GM18507 (cell line): ENCODE results near the gene ASIC4.

Experiments
- DNase-seq: peaks from one replicate; pipeline ENCODE4 v3.0.0; 2011; ENCODE audit warnings: low read depth; ENCODE audit not compliant: insufficient read length; ENCODE audit errors: extremely low spot score
- FAIRE-seq: peaks from 2 replicates; lab custom pipeline; 2011; peaks lifted over from hg19 to GRCh38; lab: Jason Lieb, UNC

The ASIC4 gene

DNA sequence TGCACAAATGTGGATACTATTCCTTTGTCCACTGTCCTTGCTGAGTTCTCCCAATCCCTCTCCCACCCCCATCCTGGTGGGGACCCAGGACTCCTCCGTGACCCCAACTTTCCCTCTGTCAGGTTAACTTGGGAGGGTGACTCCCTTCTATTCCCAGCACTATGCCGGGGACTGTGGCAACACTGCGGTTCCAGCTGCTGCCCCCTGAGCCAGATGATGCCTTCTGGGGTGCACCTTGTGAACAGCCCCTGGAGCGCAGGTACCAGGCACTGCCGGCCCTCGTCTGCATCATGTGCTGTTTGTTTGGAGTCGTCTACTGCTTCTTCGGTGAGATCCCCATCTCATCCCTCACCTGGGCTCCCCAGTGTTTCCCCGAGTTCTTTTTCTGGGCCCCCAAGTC is 30.3 kb downstream of the ASIC4 start:
- no peak for DNase-seq
- FAIRE-seq = no peak

- no peak for FAIRE-seq
- DNase-seq = no peak
Observed at GRCh38 chr2:219545295-219545942, 31.1 kb downstream of the ASIC4 start.

DNA sequence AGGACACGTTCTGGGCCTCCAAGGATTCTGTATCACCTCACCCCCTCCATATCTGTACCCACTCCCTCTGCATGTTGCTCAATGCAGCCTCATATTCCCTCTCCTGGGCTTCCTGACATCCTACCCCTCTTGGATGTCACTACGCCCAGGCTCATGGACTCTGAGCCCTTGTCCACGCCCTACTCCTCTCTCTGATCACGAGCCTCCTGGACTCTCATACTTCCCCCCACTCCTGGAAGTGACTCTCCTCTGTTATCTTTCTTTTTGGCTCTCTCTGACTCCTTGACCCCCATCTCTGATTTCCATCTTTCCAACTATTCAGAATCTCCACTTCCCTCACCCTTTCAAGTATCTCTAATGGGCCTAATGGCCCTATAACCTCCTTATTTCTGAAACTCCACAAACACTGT is 31.7 kb downstream of the ASIC4 start:
- DNase-seq (no peak), FAIRE-seq (no peak)

DNA sequence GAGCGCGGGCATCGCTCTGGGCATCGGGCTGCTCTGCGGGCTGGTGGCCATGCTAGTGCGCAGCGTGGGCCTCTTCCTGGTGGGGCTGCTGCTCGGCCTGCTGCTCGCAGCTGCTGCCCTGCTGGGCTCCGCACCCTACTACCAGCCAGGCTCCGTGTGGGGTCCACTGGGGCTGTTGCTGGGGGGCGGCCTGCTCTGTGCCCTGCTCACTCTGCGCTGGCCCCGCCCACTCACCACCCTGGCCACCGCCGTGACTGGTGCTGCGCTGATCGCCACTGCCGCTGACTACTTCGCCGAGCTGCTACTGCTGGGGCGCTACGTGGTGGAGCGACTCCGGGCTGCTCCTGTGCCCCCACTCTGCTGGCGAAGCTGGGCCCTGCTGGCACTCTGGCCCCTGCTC is 33.3 kb downstream of the ASIC4 start:
- no peak for FAIRE-seq
- no peak for DNase-seq

GRCh38 chr2:219548990-219549389 is 34.7 kb downstream of the ASIC4 start:
- DNase-seq (no peak), FAIRE-seq (no peak)

GRCh38 chr2:219549619-219550018 is 35.3 kb downstream of the ASIC4 start:
- no peak for DNase-seq
- no peak for FAIRE-seq

GRCh38 chr2:219551441-219552381 is 37.4 kb downstream of the ASIC4 start:
- no peak for DNase-seq
- FAIRE-seq = no peak

DNA sequence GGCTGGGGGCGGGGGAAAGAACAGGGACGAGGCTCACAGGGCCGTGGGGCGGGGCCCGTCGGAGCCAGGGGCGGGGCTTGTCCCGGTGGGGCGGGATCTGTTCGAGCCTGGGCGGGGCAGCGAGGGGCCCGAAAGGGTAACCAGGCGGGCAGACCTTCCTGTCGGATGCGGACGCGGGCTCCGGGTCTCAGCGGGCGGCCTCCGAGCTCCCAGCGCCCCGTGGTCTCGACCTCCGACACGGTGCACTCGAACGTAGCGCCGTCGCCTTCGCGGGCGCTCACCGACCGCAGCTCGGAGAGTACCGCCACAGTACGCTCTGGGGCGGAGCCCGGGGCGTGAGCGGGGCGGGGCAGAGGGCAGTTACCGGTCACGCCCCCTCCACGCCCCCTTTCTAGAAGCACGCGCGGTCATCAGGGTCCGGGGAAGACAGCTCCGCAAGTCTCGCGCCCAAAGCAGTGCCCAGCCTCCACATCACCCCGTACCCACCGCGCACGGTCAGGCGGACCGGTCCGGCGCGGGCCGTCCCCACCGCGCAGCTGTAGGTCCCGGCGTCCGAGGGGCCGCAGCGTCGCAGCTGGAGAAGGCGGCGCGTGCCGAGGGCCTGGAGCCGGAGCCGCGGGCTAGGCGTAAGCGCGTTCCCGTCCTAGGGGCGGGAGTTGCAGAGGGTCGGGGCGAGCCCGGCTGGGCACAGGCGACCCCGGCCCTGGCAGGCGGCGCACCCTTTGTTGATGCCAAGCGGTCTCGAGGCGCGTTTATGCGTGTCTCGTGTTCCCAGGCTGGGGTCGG is 38.3 kb downstream of the ASIC4 start:
- DNase-seq = peak; percentile 71
- FAIRE-seq = peak; percentile 29

- FAIRE-seq (no peak), DNase-seq (no peak)
Observed at GRCh38 chr2:219553168-219553417, 38.8 kb downstream of the ASIC4 start.

- no peak for DNase-seq
- FAIRE-seq = no peak
Observed at GRCh38 chr2:219553463-219553963, 39.2 kb downstream of the ASIC4 start.

DNA sequence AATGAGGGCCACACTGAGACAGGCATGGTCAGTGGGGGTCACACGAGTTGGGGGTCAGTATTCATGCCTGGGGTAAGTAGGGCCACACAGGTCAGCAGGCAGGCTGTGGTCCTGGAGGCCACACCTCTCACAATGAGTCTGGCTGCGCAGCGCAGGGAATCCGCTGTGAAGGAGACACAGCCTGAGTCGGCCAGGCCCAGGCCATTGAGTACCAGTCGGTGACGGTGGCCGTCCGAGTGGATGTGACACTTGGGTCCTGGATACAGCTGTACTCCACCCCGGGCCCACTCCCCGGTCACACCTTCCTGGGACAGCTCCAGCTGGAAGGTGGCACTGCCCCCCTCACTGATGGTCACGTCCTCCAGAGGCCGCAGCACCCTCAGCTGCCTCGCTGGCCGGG is 40.1 kb downstream of the ASIC4 start:
- FAIRE-seq = no peak
- no peak for DNase-seq

- no peak for FAIRE-seq
Observed at GRCh38 chr2:219555956-219556355, 41.7 kb downstream of the ASIC4 start.

DNA sequence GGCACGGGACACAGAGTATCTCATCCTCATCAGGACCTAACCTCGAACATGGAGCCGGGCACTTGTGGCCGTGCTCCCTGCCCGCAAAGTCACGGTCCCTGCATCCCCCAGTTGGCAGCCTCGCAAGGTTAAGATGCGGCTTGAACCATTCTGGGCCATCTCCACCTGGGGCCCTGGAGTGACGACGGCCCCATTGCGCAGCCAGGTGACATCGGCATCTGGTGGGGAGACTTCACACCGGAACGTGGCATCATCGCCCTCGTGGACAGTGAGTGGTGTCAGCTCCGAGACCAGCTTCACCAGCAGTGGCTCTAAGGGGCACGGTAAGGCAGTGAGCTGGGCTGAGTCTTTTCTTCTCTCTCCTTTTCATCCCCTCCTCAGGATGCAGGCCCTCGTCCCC is 42.1 kb downstream of the ASIC4 start:
- DNase-seq (no peak), FAIRE-seq (no peak)

More at GRCh38 chr2:219555956-219556355, 41.7 kb downstream of the ASIC4 start:
- no peak for DNase-seq

DNA sequence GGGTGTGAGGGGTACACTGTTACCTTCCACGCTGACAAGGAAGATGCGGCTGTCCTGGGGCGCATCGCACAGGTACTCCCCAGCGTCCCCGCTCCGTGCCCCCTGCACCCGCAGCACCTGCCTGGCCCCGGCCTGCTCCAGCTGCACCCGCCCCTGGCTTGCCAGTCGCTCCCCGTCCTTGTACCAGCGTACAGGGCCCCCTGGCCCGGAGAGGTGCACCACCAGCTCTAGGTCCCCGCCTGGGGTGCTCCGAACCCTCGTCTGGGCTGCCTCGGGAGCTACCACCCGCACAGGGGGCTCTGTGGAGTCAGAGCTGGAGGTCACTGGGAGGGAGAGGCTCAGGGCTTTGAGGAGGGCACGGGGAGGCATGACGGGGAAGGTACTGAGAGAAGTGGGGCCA is 43.0 kb downstream of the ASIC4 start:
- FAIRE-seq (no peak), DNase-seq (no peak)

- FAIRE-seq = no peak
Observed at GRCh38 chr2:219557791-219558785, 43.8 kb downstream of the ASIC4 start.

GRCh38 chr2:219559156-219559915 is 45.1 kb downstream of the ASIC4 start:
- DNase-seq (no peak), FAIRE-seq (no peak)

More at GRCh38 chr2:219557791-219558785, 43.8 kb downstream of the ASIC4 start:
- no peak for DNase-seq

DNA sequence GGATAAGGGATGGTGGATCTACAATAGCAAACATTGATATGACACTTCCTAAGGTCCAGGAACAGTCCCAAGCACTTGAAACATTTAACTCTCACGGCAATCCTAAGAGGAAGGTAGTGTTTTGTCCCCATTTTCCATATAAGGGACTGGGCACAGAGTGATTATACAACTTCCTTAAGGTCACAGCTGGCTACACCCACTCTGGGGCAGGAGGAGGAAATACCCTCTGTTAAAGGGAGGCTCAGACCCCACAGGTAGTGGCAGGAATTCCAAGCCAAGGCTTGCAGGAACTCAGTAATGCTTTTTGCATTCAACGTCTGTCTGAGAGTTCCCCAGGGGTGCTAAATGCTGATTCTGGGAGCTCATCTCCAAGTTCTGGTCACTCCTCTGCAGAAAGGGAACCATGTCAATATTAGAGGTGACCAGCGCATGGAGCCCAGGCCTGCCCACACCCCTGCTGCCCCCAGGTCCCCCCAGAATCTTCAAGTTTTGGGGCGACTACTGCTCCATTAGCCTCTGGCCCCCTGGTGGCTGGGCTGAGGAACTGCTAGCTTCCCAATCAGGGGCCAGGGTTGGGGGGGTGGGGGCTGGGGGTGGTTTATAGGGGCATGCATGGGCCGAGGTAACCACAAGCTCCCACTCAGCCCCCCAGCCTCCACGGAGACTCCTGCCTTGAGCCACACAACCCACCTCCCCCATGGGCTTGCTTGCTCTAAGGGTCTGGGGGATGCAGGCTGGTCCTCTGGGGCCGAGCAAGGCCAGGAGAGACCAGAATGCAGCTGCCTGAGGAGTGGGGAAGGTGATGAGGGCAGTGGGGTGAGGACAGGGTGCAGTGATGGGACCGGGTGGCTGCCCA is 46.0 kb downstream of the ASIC4 start:
- no peak for FAIRE-seq

GRCh38 chr2:219560893-219561178 is 46.6 kb downstream of the ASIC4 start:
- FAIRE-seq (no peak), DNase-seq (no peak)

More for the DNA sequence above, 46.0 kb downstream of the ASIC4 start:
- peak; percentile 44 for DNase-seq
